Neural progenitor cell (in vitro differentiated cells): ENCODE measurements around the gene KLC1. TPM values are rescaled to one million over a fixed set of nuclear protein-coding genes. Genes with fewer than 3 reads are reported as not detected.
A peak's percentile ranks its signal among the peaks of the same experiment; 100 is the strongest.

ENCODE experiments used
- DNase-seq: peaks from one replicate; pipeline ENCODE4 v3.0.0-alpha.2; 2016; ENCODE audit warnings: low spot score
- H2AFZ ChIP-seq: fragments of 200-600 bp; sonication (generic); replicated peaks from 2 replicates; pipeline ENCODE4 v1.6.1; 2016; ENCODE audit warnings: antibody characterized with exemption
- H3F3A ChIP-seq: fragments of 200-600 bp; sonication (generic); 2 replicates; pipeline ENCODE4 v1.6.1; 2016; ENCODE audit warnings: antibody characterized with exemption, low read depth
- H3K27ac ChIP-seq: fragments of 200-600 bp; sonication (generic); 2 replicates; pipeline ENCODE4 v1.5.1; 2016; ENCODE audit warnings: mild to moderate bottlenecking
- H3K27me3 ChIP-seq: fragments of 200-600 bp; sonication (generic); 2 replicates; pipeline ENCODE4 v1.6.1; 2016; ENCODE audit warnings: mild to moderate bottlenecking, moderate library complexity
- H3K36me3 ChIP-seq: fragments of 200-600 bp; sonication (generic); 2 replicates; pipeline ENCODE4 v1.5.1; 2016
- H3K4me1 ChIP-seq: fragments of 200-600 bp; sonication (generic); 2 replicates; pipeline ENCODE4 v1.6.1; 2016; ENCODE audit warnings: mixed run types
- H3K4me2 ChIP-seq: fragments of 200-600 bp; sonication (generic); 2 replicates; pipeline ENCODE4 v1.6.1; 2016
- H3K4me3 ChIP-seq: fragments of 200-600 bp; sonication (generic); 2 replicates; pipeline ENCODE4 v1.5.1; 2016
- H3K79me2 ChIP-seq: fragments of 200-600 bp; sonication (generic); 2 replicates; pipeline ENCODE4 v1.6.1; 2016; ENCODE audit warnings: low read depth
- H3K9ac ChIP-seq: fragments of 200-600 bp; sonication (generic); 2 replicates; pipeline ENCODE4 v1.6.1; 2016
- H3K9me3 ChIP-seq: fragments of 200-600 bp; sonication (generic); 2 replicates; pipeline ENCODE4 v1.5.1; 2016; ENCODE audit warnings: low read depth
- H4K20me1 ChIP-seq: fragments of 200-600 bp; sonication (generic); 2 replicates; pipeline ENCODE4 v1.6.1; 2016; ENCODE audit warnings: low read depth
- H3K27ac Mint-ChIP-seq: 3 replicates; pipeline ENCODE4 v1.8.0; 2021; ENCODE audit warnings: mixed read lengths
- H3K27me3 Mint-ChIP-seq: 2 replicates; pipeline ENCODE4 v1.8.0; 2022; ENCODE audit warnings: low read depth, mild to moderate bottlenecking, inconsistent platforms, moderate library complexity, mixed read lengths; ENCODE audit not compliant: insufficient read depth
- H3K36me3 Mint-ChIP-seq: 3 replicates; pipeline ENCODE4 v1.8.0; 2021; ENCODE audit warnings: mixed read lengths
- H3K4me1 Mint-ChIP-seq: 3 replicates; pipeline ENCODE4 v1.8.0; 2021; ENCODE audit warnings: mixed read lengths
- H3K4me3 Mint-ChIP-seq: 3 replicates; pipeline ENCODE4 v1.8.0; 2021; ENCODE audit warnings: mild to moderate bottlenecking, moderate library complexity, mixed read lengths
- H3K9me3 Mint-ChIP-seq: 3 replicates; pipeline ENCODE4 v1.8.0; 2020; ENCODE audit warnings: mixed read lengths
- EZH2 ChIP-seq: fragments of 200-600 bp; sonication (generic); IDR thresholded peaks from 2 replicates; pipeline ENCODE4 v1.6.1; 2017; ENCODE audit warnings: antibody characterized with exemption, mild to moderate bottlenecking, moderate library complexity
- EZH2phosphoT487 ChIP-seq: fragments of 200-600 bp; sonication (generic); IDR thresholded peaks from 2 replicates; pipeline ENCODE4 v1.6.1; 2017; ENCODE audit warnings: antibody characterized with exemption
- total RNA-seq: library from RNA; depleted of rRNA; stranded (reverse); fragments of >200 nt; gene quantifications from 2 replicates; pipeline ENCODE4 v1.2.3, GENCODE V29; 2015; ENCODE audit warnings: low replicate concordance
- TF ChIP-seq, protein P1 (sequence below): fragments of 200-600 bp; sonication (generic); IDR thresholded peaks from 2 replicates; pipeline ENCODE4 v1.5.1; 2017; ENCODE audit warnings: antibody characterized with exemption, mild to moderate bottlenecking

KLC1 gene
- total RNA-seq, 1 donor from 2014 or later = 163 TPM

DNA sequence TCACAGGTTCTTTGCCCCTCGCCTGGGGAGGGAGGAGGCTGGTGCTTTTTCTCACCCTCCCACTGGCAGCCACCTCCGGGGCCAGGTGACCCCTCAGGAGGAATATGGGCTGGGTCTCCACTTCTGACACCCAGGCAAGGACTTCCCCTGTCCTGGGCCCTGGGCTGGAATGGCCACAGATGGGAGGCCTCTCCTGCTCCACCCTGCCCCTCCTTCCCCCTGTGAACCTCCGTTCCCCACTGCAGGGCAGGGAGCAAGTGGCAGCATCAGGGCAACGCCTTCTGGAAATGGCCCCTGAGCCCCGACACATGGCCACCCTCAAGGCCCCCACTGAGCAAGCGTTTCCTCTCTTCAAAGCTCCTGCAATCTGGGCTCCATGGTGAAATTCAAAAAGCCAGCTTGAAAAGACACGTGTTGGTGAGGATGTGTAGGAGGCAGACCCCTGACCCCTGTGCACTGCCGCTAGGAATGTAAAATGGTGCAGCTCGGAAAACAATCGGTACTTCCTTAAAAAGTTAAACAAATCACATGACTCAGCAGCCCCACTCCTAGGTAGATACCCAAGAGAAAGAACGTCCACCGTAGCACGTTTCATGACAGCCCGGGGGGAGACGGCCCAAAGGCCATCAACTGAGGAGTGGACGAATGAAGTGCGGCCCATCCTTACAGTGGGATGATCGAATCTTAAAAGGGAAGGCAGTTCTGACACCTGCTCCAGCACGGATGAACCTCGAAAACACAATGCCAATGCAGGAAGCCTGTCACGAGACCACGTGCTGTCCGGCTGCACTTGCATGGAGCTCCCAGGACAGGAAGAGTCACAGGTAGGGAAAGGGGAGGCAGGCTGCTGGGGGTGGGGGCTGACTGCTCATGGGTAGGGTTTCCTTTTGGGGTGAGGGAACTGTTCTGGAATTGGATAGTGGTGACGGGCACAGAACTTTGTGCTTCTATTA lies 74.7 kb downstream of the KLC1 start:
- Histone ChIP-seq H3K4me1 (no peaks in the 10 kb centered on the region), H3K79me2 (no peaks in the 10 kb centered on the region), H3F3A (peaks cover 8% of the 10 kb centered on the region), H2AFZ (no peak overlapping the region), H3K27me3 (no peaks in the 10 kb centered on the region), H4K20me1 (peaks cover 29% of the 10 kb centered on the region), H3K4me2 (no peak overlapping the region), H3K4me3 (no peak overlapping the region), H3K9me3 (no peaks in the 10 kb centered on the region), H3K36me3 (no peaks in the 10 kb centered on the region), H3K27ac (no peak overlapping the region), H3K9ac (no peak overlapping the region)
- Mint-ChIP-seq H3K4me1 (peaks cover 26% of the 10 kb centered on the region), H3K4me3 (no peak overlapping the region), H3K9me3 (no peaks in the 10 kb centered on the region), H3K27me3 (peaks cover 9% of the 10 kb centered on the region), H3K27ac (peak overlapping the region; percentile 88), H3K36me3 (peaks cover 21% of the 10 kb centered on the region)
- TF ChIP-seq EZH2 = no peak
- TF ChIP-seq EZH2phosphoT487 = no peak
- TF ChIP-seq, protein P1, sequence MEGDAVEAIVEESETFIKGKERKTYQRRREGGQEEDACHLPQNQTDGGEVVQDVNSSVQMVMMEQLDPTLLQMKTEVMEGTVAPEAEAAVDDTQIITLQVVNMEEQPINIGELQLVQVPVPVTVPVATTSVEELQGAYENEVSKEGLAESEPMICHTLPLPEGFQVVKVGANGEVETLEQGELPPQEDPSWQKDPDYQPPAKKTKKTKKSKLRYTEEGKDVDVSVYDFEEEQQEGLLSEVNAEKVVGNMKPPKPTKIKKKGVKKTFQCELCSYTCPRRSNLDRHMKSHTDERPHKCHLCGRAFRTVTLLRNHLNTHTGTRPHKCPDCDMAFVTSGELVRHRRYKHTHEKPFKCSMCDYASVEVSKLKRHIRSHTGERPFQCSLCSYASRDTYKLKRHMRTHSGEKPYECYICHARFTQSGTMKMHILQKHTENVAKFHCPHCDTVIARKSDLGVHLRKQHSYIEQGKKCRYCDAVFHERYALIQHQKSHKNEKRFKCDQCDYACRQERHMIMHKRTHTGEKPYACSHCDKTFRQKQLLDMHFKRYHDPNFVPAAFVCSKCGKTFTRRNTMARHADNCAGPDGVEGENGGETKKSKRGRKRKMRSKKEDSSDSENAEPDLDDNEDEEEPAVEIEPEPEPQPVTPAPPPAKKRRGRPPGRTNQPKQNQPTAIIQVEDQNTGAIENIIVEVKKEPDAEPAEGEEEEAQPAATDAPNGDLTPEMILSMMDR = no peak
- DNase-seq = no peak

DNA sequence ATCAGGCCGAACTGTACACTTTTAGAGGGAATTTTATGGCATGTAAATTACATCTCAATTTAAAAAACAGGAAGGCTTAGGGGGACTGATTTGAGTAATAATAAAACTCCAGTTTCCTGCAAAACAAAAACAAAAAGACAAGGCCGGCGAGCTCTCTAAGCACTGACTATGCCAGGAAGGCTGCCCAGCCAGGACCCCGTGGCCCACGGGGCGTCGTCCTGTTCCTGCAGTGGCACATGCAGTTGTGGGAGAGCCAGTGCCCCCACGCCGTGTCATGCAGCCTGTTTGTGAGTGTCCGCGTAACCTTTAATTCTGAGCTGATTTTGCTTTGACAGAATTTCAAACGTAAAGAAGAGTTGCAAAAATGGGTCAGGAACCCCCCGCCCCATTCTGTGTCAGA lies 75.7 kb downstream of the KLC1 start:
- H3K27ac Mint-ChIP-seq = peak overlapping the region; percentile 51
- H3K36me3 Mint-ChIP-seq = peaks cover 22% of the 10 kb centered on the region
- H3K9me3 Mint-ChIP-seq = no peaks in the 10 kb centered on the region

DNA sequence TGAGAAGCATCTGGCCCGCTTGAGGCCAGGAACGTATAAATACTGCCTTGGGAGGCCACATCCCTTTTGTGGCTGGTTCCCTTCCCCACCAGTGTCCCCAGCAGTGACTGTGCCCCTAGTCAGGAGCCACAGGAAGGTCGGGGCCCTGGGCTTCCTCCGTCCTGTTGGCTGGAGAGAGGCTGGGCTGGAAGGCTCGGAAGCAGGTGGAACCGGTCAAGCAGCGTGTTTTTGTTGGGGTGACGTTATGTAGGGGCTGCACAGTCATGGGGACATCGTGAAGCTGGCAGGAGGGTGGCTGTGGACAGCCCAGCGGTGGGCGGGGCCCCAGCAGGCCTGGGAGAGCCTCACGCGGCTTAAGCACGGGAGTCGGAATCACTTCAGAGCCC lies 76.1 kb downstream of the KLC1 start:
- Mint-ChIP-seq H3K27me3 (peaks cover 5% of the 10 kb centered on the region), H3K4me1 (peaks cover 26% of the 10 kb centered on the region), H3K27ac (peak overlapping the region; percentile 51), H3K4me3 (no peak overlapping the region), H3K9me3 (no peaks in the 10 kb centered on the region), H3K36me3 (peaks cover 22% of the 10 kb centered on the region)
- H3K4me2 ChIP-seq = no peak overlapping the region
- H2AFZ ChIP-seq = no peak overlapping the region
- no peak overlapping the region for H3K27ac ChIP-seq
- no peaks in the 10 kb centered on the region for H3K27me3 ChIP-seq
- no peaks in the 10 kb centered on the region for H3K4me1 ChIP-seq
- no peak for DNase-seq
- H3K36me3 ChIP-seq = no peaks in the 10 kb centered on the region
- peaks cover 8% of the 10 kb centered on the region for H3F3A ChIP-seq
- H3K4me3 ChIP-seq = no peak overlapping the region
- no peak overlapping the region for H3K9ac ChIP-seq
- peaks cover 34% of the 10 kb centered on the region for H4K20me1 ChIP-seq
- no peaks in the 10 kb centered on the region for H3K9me3 ChIP-seq
- no peak for TF ChIP-seq EZH2phosphoT487
- TF ChIP-seq EZH2 = no peak
- TF ChIP-seq, protein P1 = no peak
- H3K79me2 ChIP-seq = no peaks in the 10 kb centered on the region

More for the DNA sequence above, 75.7 kb downstream of the KLC1 start:
- Histone ChIP-seq H3K27me3 (no peaks in the 10 kb centered on the region), H3K79me2 (no peaks in the 10 kb centered on the region), H3K36me3 (no peaks in the 10 kb centered on the region), H3K4me2 (no peak overlapping the region), H3K27ac (no peak overlapping the region), H3K4me1 (no peaks in the 10 kb centered on the region), H3F3A (peaks cover 8% of the 10 kb centered on the region), H3K4me3 (no peak overlapping the region), H2AFZ (no peak overlapping the region), H3K9me3 (no peaks in the 10 kb centered on the region), H4K20me1 (peaks cover 31% of the 10 kb centered on the region), H3K9ac (no peak overlapping the region)
- Mint-ChIP-seq H3K4me3 (no peak overlapping the region), H3K4me1 (peaks cover 26% of the 10 kb centered on the region), H3K27me3 (peaks cover 6% of the 10 kb centered on the region)
- TF ChIP-seq EZH2phosphoT487 (no peak), EZH2 (no peak)
- TF ChIP-seq, protein P1 = no peak
- no peak for DNase-seq
